Lower leg skin (tissue), 4 donors: Measurements from ENCODE around the gene RARB. TPM values are rescaled to one million over a fixed set of nuclear protein-coding genes. Genes with fewer than 3 reads are reported as not detected.

Source experiments
- DNase-seq, 2 donors: peaks; one replicate each; pipeline ENCODE4 v3.0.0-alpha.2; 2019; ENCODE audit warnings: low spot score in 2 of 2
- H3K4me3 ChIP-seq: fragments of 200-600 bp; sonication (generic); 2 replicates; pipeline ENCODE4 v1.5.1; 2017; ENCODE audit warnings: mild to moderate bottlenecking, low read depth; ENCODE audit not compliant: poor library complexity, severe bottlenecking
- CTCF ChIP-seq, 3 donors: fragments of 450-650 bp; IDR thresholded peaks; one replicate each; pipeline ENCODE4 v1.5.1; 2016; ENCODE audit warnings: antibody characterized with exemption in 3 of 3, mild to moderate bottlenecking in 3 of 3, moderate library complexity in 2 of 3
- POLR2A ChIP-seq, 2 donors: fragments of 450-650 bp; IDR thresholded peaks; one replicate each; pipeline ENCODE4 v1.6.1; 2016 to 2017; ENCODE audit warnings: antibody characterized with exemption in 2 of 2, mild to moderate bottlenecking in 1 of 2, moderate library complexity in 1 of 2
- WGBS, 2 donors: methylation state at CpG; one replicate each; pipeline ENCODE4 v1.1.5; 2018; 5-methylcytosine and 5-hydroxymethylcytosine counted together
- intact Hi-C: fragments of 100-400 bp; cut with DNase I; formaldehyde crosslinking; loops from one replicate; pipeline ENCODE4 v1.15.0; 2023; ENCODE audit warnings: low total_unique reads
- total RNA-seq, 4 donors: library from RNA; depleted of rRNA; stranded (reverse); fragments of >200 nt; gene quantifications; one replicate each; pipeline ENCODE4 v1.1.0, GENCODE V29; 2016

RARB gene
- total RNA-seq, 4 donors from 2014 or later = 0.34 to 6.5 (median 4.4) TPM; not detected in 1

- intact Hi-C loops = no loop called here
- 20 to 22% methylated on average over 1 of the region's 1 CpG for WGBS, 2 donors
- no peak for DNase-seq
These were observed 120.0 kb downstream of the RARB start for GRCh38 chr3:25547943-25548674.

GRCh38 chr3:25548836-25549235 lies 120.8 kb downstream of the RARB start:
- no peak overlapping the region for H3K4me3 ChIP-seq
- TF ChIP-seq CTCF (IDR thresholded peaks at IDR 0.05) (no peak), POLR2A (IDR thresholded peaks at IDR 0.05) (no peak)
- no peak for DNase-seq
- intact Hi-C loops = no loop called here
- WGBS, 2 donors = 69 to 74% methylated on average over 2 of the region's 2 CpGs

More at GRCh38 chr3:25547943-25548674, 120.0 kb downstream of the RARB start:
- no peak overlapping the region for H3K4me3 ChIP-seq
- no peak for TF ChIP-seq CTCF (IDR thresholded peaks at IDR 0.05)
- TF ChIP-seq POLR2A (IDR thresholded peaks at IDR 0.05) = no peak

GRCh38 chr3:25552251-25552650 lies 124.2 kb downstream of the RARB start:
- H3K4me3 ChIP-seq = no peak overlapping the region
- intact Hi-C loops = no loop called here
- no peak for TF ChIP-seq CTCF (IDR thresholded peaks at IDR 0.05)
- no peak for TF ChIP-seq POLR2A (IDR thresholded peaks at IDR 0.05)
- 84 to 90% methylated on average over 3 of the region's 3 CpGs for WGBS, 2 donors
- DNase-seq = no peak

GRCh38 chr3:25554376-25554775 lies 126.3 kb downstream of the RARB start:
- intact Hi-C loops = no loop called here
- WGBS, 2 donors = 93 to 95% methylated on average over 7 of the region's 7 CpGs
- no peak for TF ChIP-seq POLR2A (IDR thresholded peaks at IDR 0.05)
- TF ChIP-seq CTCF (IDR thresholded peaks at IDR 0.05) = no peak
- H3K4me3 ChIP-seq = no peak overlapping the region
- no peak for DNase-seq

GRCh38 chr3:25555695-25556437 lies 127.8 kb downstream of the RARB start:
- H3K4me3 ChIP-seq = no peak overlapping the region
- intact Hi-C loops = no loop called here
- TF ChIP-seq CTCF (IDR thresholded peaks at IDR 0.05) = no peak
- TF ChIP-seq POLR2A (IDR thresholded peaks at IDR 0.05) = no peak
- 59 to 61% methylated on average over 2 of the region's 2 CpGs for WGBS, 2 donors
- DNase-seq = no peak
